Keratinocyte (primary cell): ENCODE results near the gene SLC2A4.

Source experiments
- CTCF ChIP-seq, 3 experiments: IDR thresholded peaks in 1 of 3; conservative IDR thresholded peaks in 1 of 3; optimal IDR thresholded peaks in 1 of 3; 2 replicates in 2 of 3; 3 replicates in 1 of 3; pipeline versions ENCODE3 to v1.5.1; 2011; ENCODE audit warnings: low read length in 3 of 3, mild to moderate bottlenecking in 3 of 3, moderate library complexity in 2 of 3, control low read depth in 1 of 3, inconsistent platforms in 1 of 3; ENCODE audit not compliant: insufficient read depth in 2 of 3; ENCODE audit errors: extremely low read depth in 1 of 3
- EZH2 ChIP-seq: IDR thresholded peaks from one replicate; pipeline ENCODE4 v1.6.1; 2012; ENCODE audit warnings: inconsistent platforms, mild to moderate bottlenecking, low read length, moderate library complexity

- TF ChIP-seq CTCF (optimal IDR thresholded peaks at IDR 0.05 in 1 of 3, IDR thresholded peaks at IDR 0.05 in 1 of 3, conservative IDR thresholded peaks at IDR 0.05 in 1 of 3; ENCODE audit: extremely low read depth in 1 of 3, insufficient read depth in 2 of 3, low read length in 3 of 3) (no peak), EZH2 (no peak)
Measured at GRCh38 chr17:7249214-7249613, 32.3 kb upstream of the SLC2A4 start.
